T-helper 2 cell (primary cell): ENCODE results near the gene KLK7.
"Not testable (repeated sequence)": the region's sequence is repeated elsewhere in the genome, so short reads cannot be mapped to it uniquely, and the experiment has no call there.

Source experiments
- DNase-seq, 5 experiments: peaks; one replicate each; pipeline versions ENCODE4 v3.0.0 to v3.0.0-alpha.2; 2012 to 2022

The KLK7 gene

GRCh38 chr19:50975766-50976165 is 8.0 kb downstream of the KLK7 start:
- DNase-seq, result no peak

GRCh38 chr19:50974702-50975556 is 8.8 kb downstream of the KLK7 start:
- no peak for DNase-seq

- no peak for DNase-seq
Measured at GRCh38 chr19:50972795-50973376, 10.8 kb downstream of the KLK7 start.

- DNase-seq, result not testable (repeated sequence)
Measured at GRCh38 chr19:50969810-50970209, 13.9 kb downstream of the KLK7 start.

- DNase-seq, result no peak
Measured at GRCh38 chr19:50969413-50969760, 14.3 kb downstream of the KLK7 start, which contains the start of gene KLK6. Gene KLK6 (minus strand): TSS chr19:50969591. CDS start chr19:50968104, 1,487 bp downstream.

GRCh38 chr19:50968716-50969412 is 14.9 kb downstream of the KLK7 start:
- DNase-seq, result no peak

- no peak for DNase-seq
Measured at GRCh38 chr19:50967929-50968715, 15.6 kb downstream of the KLK7 start.

- no peak for DNase-seq
Measured at GRCh38 chr19:50964266-50964665, 19.5 kb downstream of the KLK7 start.

GRCh38 chr19:50963381-50963780 is 20.3 kb downstream of the KLK7 start:
- no peak for DNase-seq

GRCh38 chr19:50962245-50962644 is 21.5 kb downstream of the KLK7 start:
- no peak for DNase-seq

GRCh38 chr19:50959731-50960500 is 23.8 kb downstream of the KLK7 start:
- DNase-seq, result peak in 1 of 5 experiments; percentile 6

GRCh38 chr19:50957587-50957986 is 26.1 kb downstream of the KLK7 start:
- no peak for DNase-seq

GRCh38 chr19:50952910-50953309 is 30.8 kb downstream of the KLK7 start, which contains the start of gene KLK5:
Gene KLK5 (minus strand): TSS chr19:50953038. CDS start chr19:50952657, 381 bp downstream.
- DNase-seq, result no peak

GRCh38 chr19:50949861-50950260 is 33.9 kb downstream of the KLK7 start:
- no peak for DNase-seq

GRCh38 chr19:50947123-50947522 is 36.6 kb downstream of the KLK7 start:
- DNase-seq, result no peak

- DNase-seq, result no peak
Measured at GRCh38 chr19:50944795-50945194, 38.9 kb downstream of the KLK7 start.

- DNase-seq, result no peak
Measured at GRCh38 chr19:50943074-50943828, 40.5 kb downstream of the KLK7 start.

- DNase-seq, result no peak
Measured at GRCh38 chr19:50939596-50939995, 44.1 kb downstream of the KLK7 start.

- DNase-seq, result no peak
Measured at GRCh38 chr19:50933640-50934039, 50.1 kb downstream of the KLK7 start.

- no peak for DNase-seq
Measured at GRCh38 chr19:50932690-50933083, 51.0 kb downstream of the KLK7 start.

- no peak for DNase-seq
Measured at GRCh38 chr19:50932018-50932689, 51.6 kb downstream of the KLK7 start.
